Parathyroid adenoma (tissue), 2 donors: ENCODE results near the gene MYO1D.

Source experiments
- H2AFZ ChIP-seq: fragments of 300-600 bp; sonication (generic); one replicate; pipeline ENCODE4 v1.7.0; 2017; ENCODE audit warnings: antibody characterized with exemption, mild to moderate bottlenecking
- H3K27ac ChIP-seq: fragments of 300-600 bp; sonication (generic); one replicate; pipeline ENCODE4 v1.7.0; 2017
- H3K27me3 ChIP-seq: fragments of 300-600 bp; sonication (generic); one replicate; pipeline ENCODE4 v1.7.0; 2017; ENCODE audit warnings: low read length; ENCODE audit not compliant: control insufficient read depth, insufficient read depth
- H3K36me3 ChIP-seq: fragments of 300-600 bp; sonication (generic); one replicate; pipeline ENCODE4 v1.7.0; 2017; ENCODE audit warnings: low read length; ENCODE audit not compliant: control insufficient read depth, insufficient read depth
- H3K4me1 ChIP-seq: fragments of 300-600 bp; sonication (generic); one replicate; pipeline ENCODE4 v1.7.0; 2017; ENCODE audit warnings: control low read depth
- H3K4me2 ChIP-seq: fragments of 300-600 bp; sonication (generic); one replicate; pipeline ENCODE4 v1.7.0; 2017; ENCODE audit warnings: low read length
- H3K4me3 ChIP-seq: fragments of 300-600 bp; sonication (generic); one replicate; pipeline ENCODE4 v1.7.0; 2017; ENCODE audit warnings: low read depth, low read length
- H3K79me2 ChIP-seq: fragments of 300-600 bp; sonication (generic); one replicate; pipeline ENCODE4 v1.7.0; 2017; ENCODE audit warnings: control low read depth
- H3K9ac ChIP-seq: fragments of 300-600 bp; sonication (generic); one replicate; pipeline ENCODE4 v1.7.0; 2017; ENCODE audit warnings: mild to moderate bottlenecking
- H3K9me3 ChIP-seq: fragments of 300-600 bp; sonication (generic); one replicate; pipeline ENCODE4 v1.7.0; 2017; ENCODE audit warnings: low read length; ENCODE audit not compliant: control insufficient read depth
- TF ChIP-seq, protein P1 (sequence below): fragments of 300-600 bp; sonication (generic); IDR thresholded peaks from one replicate; pipeline ENCODE4 v1.7.0; 2017; ENCODE audit warnings: antibody characterized with exemption, mild to moderate bottlenecking
- donor health status: primary hyperparathyroidism.

MYO1D gene

GRCh38 chr17:32492648-32493289 lies 384.2 kb downstream of the MYO1D start:
- Histone ChIP-seq H3K4me2 (no peak overlapping the region), H3K27me3 (no peaks in the 10 kb centered on the region), H3K4me3 (no peak overlapping the region), H3K79me2 (no peaks in the 10 kb centered on the region), H2AFZ (no peak overlapping the region), H3K27ac (no peak overlapping the region), H3K9me3 (no peaks in the 10 kb centered on the region), H3K4me1 (no peaks in the 10 kb centered on the region), H3K36me3 (no peaks in the 10 kb centered on the region), H3K9ac (no peak overlapping the region)
- TF ChIP-seq, protein P1, sequence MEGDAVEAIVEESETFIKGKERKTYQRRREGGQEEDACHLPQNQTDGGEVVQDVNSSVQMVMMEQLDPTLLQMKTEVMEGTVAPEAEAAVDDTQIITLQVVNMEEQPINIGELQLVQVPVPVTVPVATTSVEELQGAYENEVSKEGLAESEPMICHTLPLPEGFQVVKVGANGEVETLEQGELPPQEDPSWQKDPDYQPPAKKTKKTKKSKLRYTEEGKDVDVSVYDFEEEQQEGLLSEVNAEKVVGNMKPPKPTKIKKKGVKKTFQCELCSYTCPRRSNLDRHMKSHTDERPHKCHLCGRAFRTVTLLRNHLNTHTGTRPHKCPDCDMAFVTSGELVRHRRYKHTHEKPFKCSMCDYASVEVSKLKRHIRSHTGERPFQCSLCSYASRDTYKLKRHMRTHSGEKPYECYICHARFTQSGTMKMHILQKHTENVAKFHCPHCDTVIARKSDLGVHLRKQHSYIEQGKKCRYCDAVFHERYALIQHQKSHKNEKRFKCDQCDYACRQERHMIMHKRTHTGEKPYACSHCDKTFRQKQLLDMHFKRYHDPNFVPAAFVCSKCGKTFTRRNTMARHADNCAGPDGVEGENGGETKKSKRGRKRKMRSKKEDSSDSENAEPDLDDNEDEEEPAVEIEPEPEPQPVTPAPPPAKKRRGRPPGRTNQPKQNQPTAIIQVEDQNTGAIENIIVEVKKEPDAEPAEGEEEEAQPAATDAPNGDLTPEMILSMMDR = no peak

- Histone ChIP-seq H3K9ac (no peak overlapping the region), H3K4me2 (no peak overlapping the region), H3K4me3 (no peak overlapping the region), H3K27ac (no peak overlapping the region), H2AFZ (no peak overlapping the region), H3K4me1 (no peaks in the 10 kb centered on the region), H3K9me3 (no peaks in the 10 kb centered on the region), H3K79me2 (no peaks in the 10 kb centered on the region), H3K27me3 (no peaks in the 10 kb centered on the region), H3K36me3 (no peaks in the 10 kb centered on the region)
- TF ChIP-seq, protein P1 = no peak
Measured at GRCh38 chr17:32492264-32492589, 384.7 kb downstream of the MYO1D start.

DNA sequence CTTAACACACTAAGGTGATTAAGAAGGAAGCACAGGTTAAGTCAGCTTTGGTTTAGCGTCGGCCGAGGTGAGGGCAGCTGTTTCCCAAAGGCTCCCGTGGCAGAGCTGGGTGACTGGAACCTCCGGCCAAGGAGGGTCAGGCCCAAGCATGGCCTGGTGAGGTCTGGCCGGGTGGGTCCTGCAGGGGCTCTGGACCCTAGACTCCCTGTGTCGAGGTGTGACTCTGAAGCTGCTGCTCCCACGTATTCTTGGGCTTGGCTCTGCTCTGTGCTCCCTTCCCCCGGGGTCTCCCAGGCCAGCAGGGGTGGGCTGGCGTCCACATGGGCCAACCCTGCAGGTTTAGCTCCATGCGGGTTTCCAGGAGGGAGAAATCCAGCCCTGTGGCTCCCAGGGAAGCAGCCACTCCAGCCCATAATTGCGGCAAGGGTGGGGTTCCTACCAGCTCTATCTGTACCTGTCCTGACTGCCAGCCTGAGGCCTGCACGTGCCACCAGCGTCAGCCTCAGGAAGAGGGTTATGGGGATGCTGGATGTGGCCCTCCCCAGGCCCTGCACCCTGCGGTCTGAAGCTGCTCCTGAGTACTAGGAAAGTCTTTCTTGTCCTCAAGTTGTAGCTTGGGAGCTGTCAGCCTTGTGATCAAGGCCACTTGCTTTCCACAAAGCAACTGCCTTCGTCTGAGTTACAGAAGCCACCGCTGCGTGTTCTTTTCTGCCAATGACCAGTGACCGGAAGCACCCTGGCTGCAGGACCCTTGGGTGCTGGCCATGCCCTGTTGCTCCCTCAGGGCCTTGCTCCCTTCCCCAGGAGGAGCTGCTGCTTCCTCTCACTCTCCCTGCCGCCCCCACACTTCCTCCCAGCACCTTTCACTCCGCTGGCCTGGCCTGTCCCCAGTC lies 385.3 kb downstream of the MYO1D start:
- TF ChIP-seq, protein P1 = no peak
- no peak overlapping the region for H3K4me2 ChIP-seq
- H3K79me2 ChIP-seq = no peaks in the 10 kb centered on the region
- H3K9me3 ChIP-seq = no peaks in the 10 kb centered on the region
- H3K27me3 ChIP-seq = no peaks in the 10 kb centered on the region
- H3K36me3 ChIP-seq = no peaks in the 10 kb centered on the region
- H3K4me3 ChIP-seq = no peak overlapping the region
- H3K4me1 ChIP-seq = no peaks in the 10 kb centered on the region
- H3K27ac ChIP-seq = no peak overlapping the region
- H2AFZ ChIP-seq = no peak overlapping the region
- no peak overlapping the region for H3K9ac ChIP-seq

DNA sequence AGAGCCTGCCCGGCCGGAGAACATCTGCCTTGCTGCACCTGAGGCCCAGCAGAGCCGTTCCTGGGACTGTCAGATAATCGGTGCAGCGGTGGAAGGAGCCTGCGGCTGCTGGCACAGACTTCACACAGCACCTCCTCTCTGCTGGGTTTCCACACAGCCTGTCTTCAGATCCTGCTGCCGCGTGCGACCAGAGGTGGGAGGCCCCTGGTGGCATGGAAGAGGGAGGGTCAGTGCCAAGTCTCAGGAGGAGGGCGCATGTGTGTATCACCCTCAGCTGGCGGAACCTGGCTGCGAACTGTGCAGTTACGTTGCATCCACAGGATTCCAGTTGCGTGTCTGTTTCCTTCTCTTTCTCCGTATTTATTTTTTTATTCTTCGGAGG lies 386.8 kb downstream of the MYO1D start:
- H3K9ac ChIP-seq = no peak overlapping the region
- no peaks in the 10 kb centered on the region for H3K4me1 ChIP-seq
- H3K4me3 ChIP-seq = no peak overlapping the region
- no peaks in the 10 kb centered on the region for H3K79me2 ChIP-seq
- H3K4me2 ChIP-seq = no peak overlapping the region
- no peaks in the 10 kb centered on the region for H3K9me3 ChIP-seq
- H3K27me3 ChIP-seq = no peaks in the 10 kb centered on the region
- no peak overlapping the region for H2AFZ ChIP-seq
- no peak overlapping the region for H3K27ac ChIP-seq
- no peaks in the 10 kb centered on the region for H3K36me3 ChIP-seq
- TF ChIP-seq, protein P1 = no peak
